ENCODE results near the gene GOLIM4. TPM values are rescaled to one million over a fixed set of nuclear protein-coding genes. Genes with fewer than 3 reads are reported as not detected.

GOLIM4 gene
- total and polyA plus RNA-seq, 2 of the 13 experiments (the other 11 are each of a cell fraction or from before 2014, with no cell fraction given): 10.9 to 47.7 TPM

- no peak for TF ChIP-seq IRF2 (CRISPR knock-in tag; IDR thresholded peaks at IDR 0.05)
- no peak for TF ChIP-seq ZNF460 (CRISPR knock-in tag; IDR thresholded peaks at IDR 0.05; ENCODE audit: borderline replicate concordance)
- no peak for TF ChIP-seq TEAD2 (CRISPR knock-in tag; IDR thresholded peaks at IDR 0.05)
- no peak for TF ChIP-seq CTCF (CRISPR knock-in tag; IDR thresholded peaks at IDR 0.05)
- no peak for TF ChIP-seq ZNF318 (CRISPR knock-in tag; IDR thresholded peaks at IDR 0.05)
- no peak for TF ChIP-seq BRD4 (CRISPR knock-in tag; IDR thresholded peaks at IDR 0.05)
- TF ChIP-seq CREB1 (IDR thresholded peaks at IDR 0.05): no peak
- TF ChIP-seq CREB1 (CRISPR knock-in tag; IDR thresholded peaks at IDR 0.05): no peak
- TF ChIP-seq MAFG (CRISPR knock-in tag; IDR thresholded peaks at IDR 0.05): no peak
- no peak for TF ChIP-seq HMGXB4 (CRISPR knock-in tag; IDR thresholded peaks at IDR 0.05; ENCODE audit: borderline replicate concordance in 1 of 2, low read depth in 1 of 2)
- no peak for TF ChIP-seq ZNF501 (CRISPR knock-in tag; IDR thresholded peaks at IDR 0.05)
- TF ChIP-seq PRMT3 (CRISPR knock-in tag; IDR thresholded peaks at IDR 0.05; ENCODE audit: borderline replicate concordance, low read depth): no peak
- no peak for TF ChIP-seq ZNF280D (CRISPR knock-in tag; IDR thresholded peaks at IDR 0.05)
- no peak for TF ChIP-seq KAT2B (IDR thresholded peaks at IDR 0.05; ENCODE audit: borderline replicate concordance, low read depth, low read length)
- TF ChIP-seq KLF15 (CRISPR knock-in tag; IDR thresholded peaks at IDR 0.05; ENCODE audit: borderline replicate concordance): no peak
Observed at GRCh38 chr3:168091941-168092340, 3.8 kb downstream of the GOLIM4 start (continued).

All from HepG2 (cell line).